Nephron progenitor cell (in vitro differentiated cells): ENCODE measurements around the gene NLN.

Experiments used
- DNase-seq: peaks from one replicate; pipeline ENCODE4 v3.0.0; 2021
- H3K27ac Mint-ChIP-seq: 2 replicates; pipeline ENCODE4 v1.8.0; 2021; ENCODE audit warnings: mild to moderate bottlenecking, moderate library complexity, mixed read lengths
- H3K27me3 Mint-ChIP-seq: 2 replicates; pipeline ENCODE4 v1.8.0; 2021; ENCODE audit warnings: mild to moderate bottlenecking, low read depth, mixed read lengths; ENCODE audit not compliant: poor library complexity
- H3K36me3 Mint-ChIP-seq: 2 replicates; pipeline ENCODE4 v1.8.0; 2021; ENCODE audit warnings: low read depth, mixed read lengths
- H3K4me1 Mint-ChIP-seq: 2 replicates; pipeline ENCODE4 v1.8.0; 2021; ENCODE audit warnings: mixed read lengths
- H3K4me3 Mint-ChIP-seq: 2 replicates; pipeline ENCODE4 v1.8.0; 2021; ENCODE audit warnings: mild to moderate bottlenecking, moderate library complexity, mixed read lengths
- H3K9me3 Mint-ChIP-seq: 2 replicates; pipeline ENCODE4 v1.8.0; 2021; ENCODE audit warnings: mild to moderate bottlenecking, moderate library complexity, mixed read lengths
- CTCF ChIP-seq: fragments of 200-600 bp; sonication (generic); IDR thresholded peaks from 2 replicates; pipeline ENCODE4 v1.5.0; 2021; ENCODE audit warnings: antibody characterized with exemption

Gene NLN

GRCh38 chr5:65797481-65797880 lies 75.5 kb downstream of the NLN start:
- Mint-ChIP-seq H3K36me3 (peaks cover 57% of the 10 kb centered on the region), H3K27me3 (no peaks in the 10 kb centered on the region), H3K4me3 (no peak overlapping the region), H3K9me3 (peaks cover 6% of the 10 kb centered on the region), H3K27ac (no peak overlapping the region), H3K4me1 (no peaks in the 10 kb centered on the region)
- no peak for TF ChIP-seq CTCF
- no peak for DNase-seq

- no peaks in the 10 kb centered on the region for H3K27me3 Mint-ChIP-seq
- peaks cover 6% of the 10 kb centered on the region for H3K9me3 Mint-ChIP-seq
- H3K27ac Mint-ChIP-seq: no peak overlapping the region
- no peak for DNase-seq
- no peak for TF ChIP-seq CTCF
- peaks cover 62% of the 10 kb centered on the region for H3K36me3 Mint-ChIP-seq
- H3K4me3 Mint-ChIP-seq: no peak overlapping the region
- no peaks in the 10 kb centered on the region for H3K4me1 Mint-ChIP-seq
Measured at GRCh38 chr5:65799857-65800256, 77.9 kb downstream of the NLN start.

- no peak overlapping the region for H3K4me3 Mint-ChIP-seq
- no peak for TF ChIP-seq CTCF
- no peaks in the 10 kb centered on the region for H3K4me1 Mint-ChIP-seq
- H3K27ac Mint-ChIP-seq: no peak overlapping the region
- H3K27me3 Mint-ChIP-seq: no peaks in the 10 kb centered on the region
- peaks cover 70% of the 10 kb centered on the region for H3K36me3 Mint-ChIP-seq
- no peak for DNase-seq
- H3K9me3 Mint-ChIP-seq: peaks cover 6% of the 10 kb centered on the region
Measured at GRCh38 chr5:65800775-65801174, 78.8 kb downstream of the NLN start.

GRCh38 chr5:65801352-65801783 lies 79.4 kb downstream of the NLN start:
- Mint-ChIP-seq H3K27ac (no peak overlapping the region), H3K36me3 (peaks cover 76% of the 10 kb centered on the region)
- TF ChIP-seq CTCF: no peak

GRCh38 chr5:65802080-65802479 lies 80.1 kb downstream of the NLN start:
- H3K27me3 Mint-ChIP-seq: no peaks in the 10 kb centered on the region
- no peak for TF ChIP-seq CTCF
- H3K4me3 Mint-ChIP-seq: no peak overlapping the region
- H3K27ac Mint-ChIP-seq: no peak overlapping the region
- peaks cover 78% of the 10 kb centered on the region for H3K36me3 Mint-ChIP-seq
- no peak for DNase-seq
- H3K9me3 Mint-ChIP-seq: peaks cover 6% of the 10 kb centered on the region
- no peaks in the 10 kb centered on the region for H3K4me1 Mint-ChIP-seq

More at GRCh38 chr5:65801352-65801783, 79.4 kb downstream of the NLN start:
- H3K9me3 Mint-ChIP-seq: peaks cover 6% of the 10 kb centered on the region
- H3K27me3 Mint-ChIP-seq: no peaks in the 10 kb centered on the region
- H3K4me1 Mint-ChIP-seq: no peaks in the 10 kb centered on the region
- no peak overlapping the region for H3K4me3 Mint-ChIP-seq
- no peak for DNase-seq

GRCh38 chr5:65802820-65803219 lies 80.8 kb downstream of the NLN start:
- no peaks in the 10 kb centered on the region for H3K27me3 Mint-ChIP-seq
- H3K4me1 Mint-ChIP-seq: peaks cover under 1% of the 10 kb centered on the region
- H3K4me3 Mint-ChIP-seq: no peak overlapping the region
- no peak for TF ChIP-seq CTCF
- no peak overlapping the region for H3K27ac Mint-ChIP-seq
- peaks cover 6% of the 10 kb centered on the region for H3K9me3 Mint-ChIP-seq
- DNase-seq: no peak
- H3K36me3 Mint-ChIP-seq: peaks cover 76% of the 10 kb centered on the region
